Neutrophil (primary cell): Measurements from ENCODE around the gene PWP2.
"Not testable (repeated sequence)": the region's sequence is repeated elsewhere in the genome, so short reads cannot be mapped to it uniquely, and the experiment has no call there.

Source experiments
- H3K27ac ChIP-seq: fragments of 200-600 bp; sonication (generic); 2 replicates; pipeline ENCODE4 v1.5.1; 2016; ENCODE audit warnings: mild to moderate bottlenecking, moderate library complexity
- H3K27me3 ChIP-seq: fragments of 200-600 bp; sonication (generic); 2 replicates; pipeline ENCODE4 v1.6.0; 2016; ENCODE audit warnings: mild to moderate bottlenecking
- H3K36me3 ChIP-seq: fragments of 200-600 bp; sonication (generic); 2 replicates; pipeline ENCODE4 v1.5.1; 2017
- H3K4me1 ChIP-seq, 2 experiments: fragments of 200-600 bp in 1 of 2; sonication (generic) in 1 of 2; 1 replicate in 1 of 2; 2 replicates in 1 of 2; pipeline versions ENCODE4 v1.5.1 to v1.6.1; 2013 to 2016; ENCODE audit warnings: low read depth in 1 of 2, low read length in 1 of 2, mild to moderate bottlenecking in 1 of 2, moderate library complexity in 1 of 2; ENCODE audit not compliant: control insufficient read depth in 1 of 2, insufficient read depth in 1 of 2
- H3K4me3 ChIP-seq, 2 experiments: fragments of 200-600 bp in 1 of 2; sonication (generic) in 1 of 2; 1 replicate in 1 of 2; 2 replicates in 1 of 2; pipeline ENCODE4 v1.5.1; 2013 to 2016; ENCODE audit warnings: low read depth in 1 of 2, low read length in 1 of 2, mild to moderate bottlenecking in 1 of 2, moderate library complexity in 1 of 2
- H3K9me3 ChIP-seq: fragments of 200-600 bp; sonication (generic); 2 replicates; pipeline ENCODE4 v1.5.1; 2016

PWP2 gene

DNA sequence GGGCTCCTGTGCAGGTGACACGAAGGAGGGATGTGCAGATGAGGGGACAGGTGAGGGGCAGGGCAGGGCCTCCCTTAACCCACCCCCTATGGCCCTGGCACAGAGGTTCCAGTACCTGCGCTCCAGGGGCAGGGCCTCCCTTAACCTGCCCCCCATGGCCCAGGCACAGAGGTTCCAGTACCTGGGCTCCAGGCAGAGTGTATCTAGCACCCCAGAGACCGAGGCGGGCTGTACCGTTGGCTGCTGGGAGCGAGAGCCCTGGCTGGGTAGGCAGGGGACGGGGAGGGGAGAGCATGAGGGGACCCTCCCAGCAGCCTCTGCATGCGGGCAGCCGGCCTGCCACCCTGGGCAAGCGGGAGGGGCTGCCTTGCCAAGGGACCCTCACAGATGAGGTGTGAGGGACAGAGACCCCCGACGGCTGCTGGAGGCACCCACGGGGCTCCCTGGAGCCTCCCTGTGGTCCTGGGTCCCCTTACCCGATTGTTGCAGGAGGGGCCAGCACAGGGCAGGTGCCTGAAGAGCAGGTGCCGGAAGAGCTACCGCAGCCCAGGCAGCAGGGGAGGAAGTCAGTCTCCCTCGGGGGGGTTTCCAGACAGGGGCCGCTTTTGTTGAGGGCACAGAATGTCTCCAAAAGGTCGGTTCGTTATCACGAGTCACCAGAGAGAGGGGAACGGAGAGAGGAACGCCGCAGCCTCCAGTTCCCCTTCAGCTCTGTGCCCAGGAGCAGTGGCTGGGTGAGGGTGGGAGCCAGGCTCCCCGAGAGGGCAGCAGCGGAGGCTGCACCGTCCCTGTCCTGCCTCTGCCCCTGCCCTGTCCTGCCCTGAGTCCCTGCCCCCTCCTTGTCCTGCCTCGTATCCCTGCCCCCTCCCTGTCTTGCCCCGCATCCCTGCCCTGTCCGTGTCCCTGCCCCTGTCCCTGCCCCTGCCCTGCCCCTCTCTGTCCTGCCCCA, 52.4 kb downstream of the PWP2 start:
- not testable (repeated sequence) for H3K9me3 ChIP-seq, H3K36me3 ChIP-seq, H3K4me1 ChIP-seq, H3K4me3 ChIP-seq, H3K27me3 ChIP-seq, H3K27ac ChIP-seq

DNA sequence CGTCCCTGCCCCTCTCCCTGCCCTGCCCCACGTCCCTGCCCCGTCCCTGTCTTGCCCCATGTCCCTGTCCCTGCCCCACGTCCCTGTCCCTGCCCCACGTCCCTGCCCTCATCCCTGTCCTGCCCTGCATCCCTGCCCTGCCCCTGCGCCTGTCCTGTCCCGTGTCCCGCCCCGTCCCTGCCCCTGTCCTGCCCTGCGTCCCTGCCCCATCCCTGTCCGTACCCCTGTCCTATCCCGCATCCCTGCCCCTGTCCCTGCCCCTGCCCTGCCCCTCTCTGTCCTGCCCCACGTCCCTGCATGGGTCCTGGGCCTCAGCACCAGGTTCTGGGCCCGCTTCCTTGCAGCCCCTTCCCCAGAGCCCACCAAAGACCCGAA, 53.1 kb downstream of the PWP2 start:
- not testable (repeated sequence) for H3K27me3 ChIP-seq, H3K4me1 ChIP-seq, H3K9me3 ChIP-seq, H3K27ac ChIP-seq, H3K36me3 ChIP-seq, H3K4me3 ChIP-seq

DNA sequence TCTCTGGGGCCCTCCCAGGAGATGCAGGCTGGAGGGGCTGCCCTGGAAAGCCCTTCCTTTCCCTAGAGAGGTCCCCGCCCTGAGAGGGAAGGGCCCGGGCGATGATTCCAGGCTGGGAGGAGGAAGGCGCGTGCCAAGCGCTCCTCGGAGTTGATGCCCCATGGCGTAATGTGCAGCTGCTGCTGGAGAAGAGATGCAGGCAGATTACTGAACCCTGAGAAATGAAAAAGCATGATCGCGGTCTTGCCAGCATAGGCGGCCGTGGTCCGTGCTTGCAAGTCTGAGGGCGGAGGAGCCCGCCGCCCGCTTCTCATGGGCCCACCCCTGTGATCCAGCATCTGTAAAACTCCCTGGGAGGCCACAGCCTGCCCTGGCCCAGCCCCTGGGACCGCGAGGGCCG, 53.6 kb downstream of the PWP2 start:
- not testable (repeated sequence) for H3K4me3 ChIP-seq, H3K36me3 ChIP-seq

DNA sequence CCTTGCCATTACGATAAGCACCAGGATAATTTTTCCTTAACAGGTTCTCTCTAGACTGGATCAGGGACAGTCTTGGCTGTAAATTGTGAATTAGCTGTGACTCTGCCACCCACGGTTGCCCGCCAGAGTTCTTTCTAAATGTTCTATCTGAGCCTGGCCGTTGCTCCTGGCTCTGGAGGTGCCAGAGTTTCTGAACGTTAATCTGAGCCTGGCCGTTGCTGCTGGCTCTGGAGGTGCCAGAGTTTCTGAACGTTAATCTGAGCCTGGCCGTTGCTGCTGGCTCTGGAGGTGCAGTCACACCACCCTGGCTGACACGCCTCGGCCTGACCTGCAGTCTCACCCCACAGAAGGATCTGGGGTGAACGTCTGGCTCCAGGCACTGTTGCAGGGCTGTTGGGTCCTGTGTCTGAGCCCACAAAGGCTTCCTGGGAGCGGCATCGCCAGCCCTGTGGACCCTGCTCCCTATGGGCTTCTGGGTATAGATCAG, 56.0 kb downstream of the PWP2 start:
- not testable (repeated sequence) for H3K4me3 ChIP-seq, H3K4me1 ChIP-seq, H3K9me3 ChIP-seq, H3K36me3 ChIP-seq, H3K27ac ChIP-seq, H3K27me3 ChIP-seq

More for the DNA sequence above, 53.6 kb downstream of the PWP2 start:
- H3K27ac ChIP-seq, H3K4me1 ChIP-seq, H3K9me3 ChIP-seq, H3K27me3 ChIP-seq: not testable (repeated sequence)

DNA sequence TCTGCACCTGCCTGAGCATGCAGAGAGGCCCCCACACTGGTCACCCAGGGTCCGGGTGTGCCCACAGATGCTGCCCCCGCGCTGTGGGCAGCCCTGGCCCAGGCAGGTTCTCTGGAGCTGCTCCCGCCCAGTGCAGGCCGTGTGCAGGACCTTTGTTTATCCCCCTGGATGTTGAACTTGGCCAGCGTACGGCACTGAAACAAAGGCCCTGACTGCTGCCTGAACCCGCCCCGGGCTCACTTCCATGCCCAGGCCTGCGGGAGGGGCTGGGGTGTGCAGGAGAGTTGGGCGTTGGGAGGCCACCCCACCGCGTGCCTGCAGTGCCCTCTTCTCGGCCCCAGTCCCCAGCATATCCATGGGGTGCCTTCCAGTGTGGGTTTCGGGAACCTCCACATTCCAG, 58.7 kb downstream of the PWP2 start:
- not testable (repeated sequence) for H3K9me3 ChIP-seq, H3K4me3 ChIP-seq, H3K27ac ChIP-seq, H3K4me1 ChIP-seq, H3K36me3 ChIP-seq, H3K27me3 ChIP-seq

DNA sequence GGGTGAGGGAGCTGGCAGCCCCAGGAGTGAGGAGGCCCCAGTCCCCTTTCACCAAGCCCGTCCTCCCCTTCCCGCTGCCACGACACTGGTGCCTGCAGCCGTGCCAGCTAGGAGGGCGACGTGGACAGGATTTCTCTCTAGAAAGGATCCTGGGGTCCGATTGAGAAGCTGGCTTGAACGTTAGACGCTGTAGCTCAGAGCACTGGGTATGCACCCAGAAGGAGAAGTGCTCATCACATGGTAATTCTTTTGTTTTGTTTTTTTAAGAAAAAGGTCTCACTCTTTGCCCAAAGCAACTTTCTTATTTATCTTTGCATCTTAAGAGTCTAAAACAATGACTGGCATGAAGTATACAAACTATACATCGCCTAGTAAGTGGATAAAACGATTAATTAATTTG, 60.3 kb downstream of the PWP2 start:
- not testable (repeated sequence) for H3K4me1 ChIP-seq, H3K4me3 ChIP-seq, H3K27ac ChIP-seq, H3K36me3 ChIP-seq, H3K27me3 ChIP-seq, H3K9me3 ChIP-seq

DNA sequence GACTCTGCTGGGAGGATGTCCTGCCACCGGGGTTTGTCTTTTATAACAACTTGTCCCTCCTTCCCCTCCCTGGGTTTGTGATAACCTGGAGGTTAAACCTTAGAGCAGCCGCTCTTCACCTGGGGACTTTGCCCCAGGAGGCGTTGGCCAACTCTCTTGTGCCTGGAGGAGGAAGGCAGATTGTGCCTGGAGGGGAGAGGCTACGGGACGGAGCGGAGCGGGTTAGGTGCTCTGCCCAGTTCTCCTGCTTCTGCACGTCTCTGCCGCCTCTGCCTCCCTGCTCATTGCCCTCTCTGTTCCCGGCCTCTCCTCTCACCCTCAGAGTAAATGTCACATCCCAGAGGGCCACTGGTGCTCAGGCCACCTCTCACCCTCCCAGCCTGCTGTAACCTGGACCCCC, 63.1 kb downstream of the PWP2 start:
- H3K9me3 ChIP-seq, H3K36me3 ChIP-seq, H3K4me3 ChIP-seq, H3K27ac ChIP-seq, H3K27me3 ChIP-seq, H3K4me1 ChIP-seq: not testable (repeated sequence)

DNA sequence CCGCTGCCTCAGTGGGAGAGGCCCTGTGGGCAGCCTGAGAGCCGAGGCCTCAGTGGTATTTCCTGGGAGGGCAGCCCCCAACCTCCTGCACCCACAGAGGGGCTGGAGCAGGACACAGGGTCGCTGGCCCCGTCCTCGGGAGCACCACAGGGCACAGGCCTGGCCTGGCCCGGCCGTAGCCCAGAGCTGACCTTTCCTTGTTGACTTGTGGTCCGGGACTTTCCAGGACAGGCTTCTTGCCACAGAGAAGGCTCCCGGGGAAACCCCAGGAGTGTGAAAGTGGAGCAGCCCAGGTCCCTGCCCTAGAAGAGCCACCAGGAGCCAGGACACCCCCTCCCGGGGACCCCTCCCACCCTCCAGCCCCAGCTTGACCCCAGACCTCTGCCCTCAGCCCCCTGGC, 63.7 kb downstream of the PWP2 start:
- not testable (repeated sequence) for H3K36me3 ChIP-seq, H3K4me3 ChIP-seq, H3K9me3 ChIP-seq, H3K4me1 ChIP-seq, H3K27ac ChIP-seq, H3K27me3 ChIP-seq

DNA sequence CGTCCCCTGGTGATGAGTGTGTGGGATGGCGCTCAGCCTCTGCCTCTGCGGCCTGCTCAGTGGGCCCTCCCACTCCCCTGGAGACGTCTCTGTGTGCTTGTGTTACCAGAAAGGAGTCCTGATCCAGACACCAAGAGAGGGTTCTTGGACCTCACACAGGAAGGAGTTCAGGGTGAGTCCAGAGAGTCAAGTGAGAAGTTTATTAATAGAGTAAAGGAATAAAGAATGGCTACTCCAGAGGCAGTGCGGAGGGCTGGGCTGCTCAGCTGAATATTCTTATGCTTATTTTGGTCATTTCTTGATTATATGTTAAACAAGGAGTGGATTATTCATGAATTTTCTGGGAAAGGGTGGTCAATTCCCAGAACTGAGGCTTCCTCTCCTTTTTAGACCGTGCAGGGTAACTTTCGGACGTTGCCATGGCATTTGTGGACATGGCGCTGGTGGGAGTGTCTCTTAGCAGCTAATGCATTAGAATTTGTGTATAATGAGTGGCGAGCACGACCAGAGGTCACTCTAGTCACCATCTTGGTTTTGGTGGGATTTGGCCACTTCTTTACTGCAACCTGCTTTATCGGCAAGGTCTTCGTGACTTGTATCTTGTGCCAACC, 64.9 kb downstream of the PWP2 start:
- not testable (repeated sequence) for H3K27me3 ChIP-seq, H3K4me3 ChIP-seq, H3K4me1 ChIP-seq, H3K9me3 ChIP-seq, H3K36me3 ChIP-seq, H3K27ac ChIP-seq

DNA sequence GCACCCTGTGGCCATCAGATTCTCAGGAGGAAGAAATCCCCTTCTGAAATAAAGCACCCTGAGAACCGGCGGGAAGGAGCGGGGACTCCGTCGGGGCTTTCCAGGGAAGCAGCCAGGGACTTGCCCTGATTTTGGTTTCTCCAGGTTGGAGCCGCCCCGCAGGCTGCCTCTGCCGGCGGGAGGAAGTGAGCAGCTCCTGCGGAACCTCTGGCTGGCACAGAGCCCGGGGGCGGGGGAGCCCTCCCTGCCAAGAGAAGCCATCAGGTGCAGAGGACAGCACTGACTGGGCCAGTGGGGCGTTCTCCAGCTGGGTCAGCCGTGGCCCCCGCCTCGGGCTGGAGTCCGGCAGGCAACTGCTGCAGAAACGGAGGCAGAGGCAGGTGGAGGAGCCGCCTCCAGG, 65.5 kb downstream of the PWP2 start:
- not testable (repeated sequence) for H3K4me3 ChIP-seq, H3K27me3 ChIP-seq, H3K9me3 ChIP-seq, H3K36me3 ChIP-seq, H3K4me1 ChIP-seq, H3K27ac ChIP-seq

DNA sequence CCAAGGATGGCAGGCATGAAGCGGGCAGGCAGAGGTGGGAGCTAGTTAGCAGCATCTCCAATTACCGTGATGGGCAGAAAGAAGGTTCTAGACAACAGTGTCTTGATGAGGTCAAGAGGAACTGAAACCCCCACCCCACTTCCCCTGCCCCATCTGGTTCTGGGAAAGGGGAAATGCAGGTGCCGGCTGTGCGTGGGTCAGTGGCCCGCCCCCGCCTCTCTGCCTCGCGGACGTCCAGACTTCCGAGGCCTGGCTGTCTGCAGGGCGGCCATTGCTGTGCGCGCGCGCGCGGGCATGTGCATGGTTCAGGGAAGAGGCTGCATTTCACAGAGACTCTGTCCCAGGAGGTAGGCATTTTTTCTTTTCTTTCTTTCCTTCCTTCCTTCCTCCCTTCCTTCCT, 68.0 kb downstream of the PWP2 start:
- not testable (repeated sequence) for H3K36me3 ChIP-seq, H3K27ac ChIP-seq, H3K27me3 ChIP-seq, H3K4me3 ChIP-seq, H3K9me3 ChIP-seq, H3K4me1 ChIP-seq

DNA sequence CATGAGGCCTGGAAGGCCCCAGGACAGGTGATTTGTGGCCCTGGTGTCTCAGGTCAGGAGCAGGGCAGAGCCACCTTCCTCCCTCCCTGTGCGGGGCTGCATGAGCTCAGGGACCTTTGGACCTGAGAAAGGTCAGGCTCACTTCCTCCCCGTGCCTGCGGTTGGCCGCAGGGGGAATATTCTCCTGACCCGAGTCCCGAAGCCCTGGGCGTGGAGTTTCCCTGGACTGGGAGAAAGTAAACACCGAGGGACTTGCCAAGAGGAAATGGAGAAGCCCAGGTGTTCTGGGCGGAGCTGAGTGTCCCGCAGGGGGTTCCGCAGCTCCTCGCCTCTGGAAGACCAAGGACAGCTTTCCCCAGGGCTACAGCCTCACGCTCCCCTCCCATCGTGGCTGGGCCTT, 68.9 kb downstream of the PWP2 start:
- H3K9me3 ChIP-seq, H3K36me3 ChIP-seq, H3K4me3 ChIP-seq, H3K27ac ChIP-seq, H3K27me3 ChIP-seq, H3K4me1 ChIP-seq: not testable (repeated sequence)
